Measurements from ENCODE around the gene NPSR1. TPM values are rescaled to one million over a fixed set of nuclear protein-coding genes. Genes with fewer than 3 reads are reported as not detected.
"Not testable (repeated sequence)": the region's sequence is repeated elsewhere in the genome, so short reads cannot be mapped to it uniquely, and the experiment has no call there.

The NPSR1 gene
- total RNA-seq, result not detected
- total RNA-seq, result 0 reads per million in 2 donors

- no peak for ATAC-seq
- DNase-seq, result no peak
Observed at GRCh38 chr7:34657632-34658268, at the start of gene NPSR1. Gene NPSR1, plus strand, starts transcription at chr7:34658218. Its CDS starts 195 bp downstream, at chr7:34658413.

GRCh38 chr7:34612661-34613060 is 45.4 kb upstream of the NPSR1 start:
- Mint-ChIP-seq H3K4me1 (no peaks in the 10 kb centered on the region), H3K27me3 (no peaks in the 10 kb centered on the region), H3K27ac (no peak overlapping the region), H3K4me3 (no peak overlapping the region), H3K36me3 (ENCODE audit: low read depth) (peaks cover 2% of the 10 kb centered on the region)
- no peaks in the 10 kb centered on the region for H3K9me3 ChIP-seq (ENCODE audit: control insufficient read depth, low read length, poor library complexity, severe bottlenecking)
- DNase-seq (no peak), ATAC-seq (no peak)

More at GRCh38 chr7:34657632-34658268, at the start of gene NPSR1:
- no peak within 1 kb of the TSS for H3K27ac Mint-ChIP-seq
- peaks cover 2% of the 10 kb centered on the region for H3K36me3 Mint-ChIP-seq (ENCODE audit: low read depth)
- no peak within 1 kb of the TSS for H3K4me3 Mint-ChIP-seq
- H3K27me3 Mint-ChIP-seq, result peaks cover 16% of the 10 kb centered on the region
- no peaks in the 10 kb centered on the region for H3K4me1 Mint-ChIP-seq
- no peaks in the 10 kb centered on the region for H3K9me3 ChIP-seq (ENCODE audit: control insufficient read depth, low read length, poor library complexity, severe bottlenecking)

- Mint-ChIP-seq H3K36me3 (ENCODE audit: low read depth) (no peaks in the 10 kb centered on the region), H3K27ac (no peak overlapping the region), H3K4me3 (no peak overlapping the region), H3K4me1 (no peaks in the 10 kb centered on the region), H3K27me3 (peaks cover 7% of the 10 kb centered on the region)
- ATAC-seq, result no peak
- DNase-seq, result no peak
- H3K9me3 ChIP-seq (ENCODE audit: control insufficient read depth, low read length, poor library complexity, severe bottlenecking), result no peaks in the 10 kb centered on the region
Observed at GRCh38 chr7:34620425-34620824, 37.6 kb upstream of the NPSR1 start.

- no peak overlapping the region for H3K27ac Mint-ChIP-seq
- no peak for ATAC-seq
- no peak overlapping the region for H3K4me3 Mint-ChIP-seq
- no peaks in the 10 kb centered on the region for H3K4me1 Mint-ChIP-seq
- no peaks in the 10 kb centered on the region for H3K9me3 ChIP-seq (ENCODE audit: control insufficient read depth, low read length, poor library complexity, severe bottlenecking)
- no peak for DNase-seq
- no peaks in the 10 kb centered on the region for H3K36me3 Mint-ChIP-seq (ENCODE audit: low read depth)
- H3K27me3 Mint-ChIP-seq, result peaks cover 7% of the 10 kb centered on the region
Observed at GRCh38 chr7:34622182-34622581, 35.8 kb upstream of the NPSR1 start.

GRCh38 chr7:34622771-34623250 is 35.2 kb upstream of the NPSR1 start:
- Mint-ChIP-seq H3K27me3 (peaks cover 7% of the 10 kb centered on the region), H3K4me1 (no peaks in the 10 kb centered on the region), H3K36me3 (ENCODE audit: low read depth) (no peaks in the 10 kb centered on the region), H3K4me3 (no peak overlapping the region), H3K27ac (no peak overlapping the region)
- DNase-seq (no peak), ATAC-seq (no peak)
- no peaks in the 10 kb centered on the region for H3K9me3 ChIP-seq (ENCODE audit: control insufficient read depth, low read length, poor library complexity, severe bottlenecking)

- H3K27ac Mint-ChIP-seq; H3K4me3 Mint-ChIP-seq; ATAC-seq; H3K4me1 Mint-ChIP-seq; DNase-seq; H3K27me3 Mint-ChIP-seq; H3K36me3 Mint-ChIP-seq (ENCODE audit: low read depth); H3K9me3 ChIP-seq (ENCODE audit: control insufficient read depth, low read length, poor library complexity, severe bottlenecking): not testable (repeated sequence)
Observed at GRCh38 chr7:34628618-34629017, 29.4 kb upstream of the NPSR1 start.

- Mint-ChIP-seq H3K27ac (no peak overlapping the region), H3K27me3 (no peaks in the 10 kb centered on the region), H3K4me3 (no peak overlapping the region), H3K36me3 (ENCODE audit: low read depth) (peaks cover 2% of the 10 kb centered on the region), H3K4me1 (no peaks in the 10 kb centered on the region)
- no peaks in the 10 kb centered on the region for H3K9me3 ChIP-seq (ENCODE audit: control insufficient read depth, low read length, poor library complexity, severe bottlenecking)
- ATAC-seq, result no peak
- no peak for DNase-seq
Observed at GRCh38 chr7:34652809-34653208, 5.2 kb upstream of the NPSR1 start.

GRCh38 chr7:34653787-34654186 is 4.2 kb upstream of the NPSR1 start:
- Mint-ChIP-seq H3K4me1 (no peaks in the 10 kb centered on the region), H3K36me3 (ENCODE audit: low read depth) (peaks cover 2% of the 10 kb centered on the region), H3K27ac (no peak overlapping the region), H3K27me3 (no peaks in the 10 kb centered on the region), H3K4me3 (no peak overlapping the region)
- no peaks in the 10 kb centered on the region for H3K9me3 ChIP-seq (ENCODE audit: control insufficient read depth, low read length, poor library complexity, severe bottlenecking)
- DNase-seq (no peak), ATAC-seq (no peak)

- ATAC-seq (no peak), DNase-seq (no peak)
- H3K27me3 Mint-ChIP-seq, result no peaks in the 10 kb centered on the region
- no peaks in the 10 kb centered on the region for H3K9me3 ChIP-seq (ENCODE audit: control insufficient read depth, low read length, poor library complexity, severe bottlenecking)
- H3K36me3 Mint-ChIP-seq (ENCODE audit: low read depth), result peaks cover 2% of the 10 kb centered on the region
- H3K4me1 Mint-ChIP-seq, result no peaks in the 10 kb centered on the region
- H3K4me3 Mint-ChIP-seq, result no peak overlapping the region
- no peak overlapping the region for H3K27ac Mint-ChIP-seq
Observed at GRCh38 chr7:34655384-34655783, 2.6 kb upstream of the NPSR1 start.

GRCh38 chr7:34656041-34656440 is 2.0 kb upstream of the NPSR1 start:
- no peak overlapping the region for H3K27ac Mint-ChIP-seq
- ATAC-seq, result no peak
- H3K36me3 Mint-ChIP-seq (ENCODE audit: low read depth), result peaks cover 2% of the 10 kb centered on the region
- H3K9me3 ChIP-seq (ENCODE audit: control insufficient read depth, low read length, poor library complexity, severe bottlenecking), result no peaks in the 10 kb centered on the region
- no peak for DNase-seq
- no peak overlapping the region for H3K4me3 Mint-ChIP-seq
- peaks cover 2% of the 10 kb centered on the region for H3K27me3 Mint-ChIP-seq
- H3K4me1 Mint-ChIP-seq, result no peaks in the 10 kb centered on the region

GRCh38 chr7:34659472-34660075 is 1.6 kb downstream of the NPSR1 start:
- no peaks in the 10 kb centered on the region for H3K4me1 Mint-ChIP-seq

DNA sequence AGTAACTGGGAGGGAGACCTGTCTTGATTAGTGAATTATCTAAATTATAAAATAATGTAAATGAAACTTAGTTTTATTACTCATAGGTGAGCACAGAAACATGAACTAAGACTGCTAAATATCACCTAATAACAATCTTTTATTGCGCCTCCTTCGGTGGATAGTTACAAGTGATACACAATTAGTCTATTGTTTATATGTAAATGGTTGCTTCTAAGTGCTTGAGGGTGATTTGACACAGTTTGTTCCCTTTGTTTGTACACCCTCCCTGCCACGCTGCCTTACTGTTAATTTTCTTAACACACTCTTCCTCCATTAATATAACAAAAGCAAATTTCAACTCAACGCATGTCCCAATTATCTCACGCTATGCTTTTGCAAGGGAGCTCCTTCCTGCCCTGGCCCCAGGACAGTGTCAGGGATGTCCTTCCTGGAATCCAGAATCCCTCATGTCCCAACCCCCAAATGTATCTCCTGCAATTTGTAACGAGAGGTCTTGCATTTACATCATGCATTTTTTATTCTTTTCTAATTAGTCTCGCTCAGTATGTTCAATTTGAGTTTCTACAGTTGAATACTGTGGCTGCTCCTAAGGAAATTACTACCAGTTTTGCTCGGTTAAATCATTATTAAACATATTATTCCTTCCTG is 4.2 kb downstream of the NPSR1 start:
- DNase-seq (no peak), ATAC-seq (no peak)
- H3K4me1 Mint-ChIP-seq, result no peaks in the 10 kb centered on the region
- no peaks in the 10 kb centered on the region for H3K36me3 Mint-ChIP-seq (ENCODE audit: low read depth)
- H3K9me3 ChIP-seq (ENCODE audit: control insufficient read depth, low read length, poor library complexity, severe bottlenecking), result no peaks in the 10 kb centered on the region
- peaks cover 35% of the 10 kb centered on the region for H3K27me3 Mint-ChIP-seq
- no peak overlapping the region for H3K27ac Mint-ChIP-seq
- H3K4me3 Mint-ChIP-seq, result no peak overlapping the region

More at GRCh38 chr7:34659472-34660075, 1.6 kb downstream of the NPSR1 start:
- H3K27ac Mint-ChIP-seq, result no peak overlapping the region
- no peaks in the 10 kb centered on the region for H3K9me3 ChIP-seq (ENCODE audit: control insufficient read depth, low read length, poor library complexity, severe bottlenecking)
- no peak overlapping the region for H3K4me3 Mint-ChIP-seq
- peaks cover 2% of the 10 kb centered on the region for H3K36me3 Mint-ChIP-seq (ENCODE audit: low read depth)
- DNase-seq (no peak), ATAC-seq (no peak)
- H3K27me3 Mint-ChIP-seq, result peaks cover 32% of the 10 kb centered on the region

DNA sequence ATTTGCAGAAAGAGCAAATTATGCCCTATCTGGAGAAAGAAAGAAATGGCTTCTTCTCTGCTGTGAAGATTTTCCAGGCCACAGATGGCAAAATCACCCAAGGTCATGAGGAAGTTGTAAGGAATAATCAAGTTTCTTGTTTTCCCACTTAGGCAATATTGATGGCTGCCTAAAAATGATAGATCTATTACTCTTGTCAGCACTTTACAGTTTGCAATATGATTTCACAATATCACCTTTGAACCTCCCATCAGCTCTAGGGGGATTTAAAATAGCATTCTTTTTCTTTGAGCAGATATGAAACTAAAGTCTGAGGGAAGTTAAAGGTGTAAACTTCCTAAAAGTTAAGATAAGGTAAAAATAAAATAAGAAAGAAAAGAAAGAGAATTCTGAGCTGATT is 6.7 kb downstream of the NPSR1 start:
- no peaks in the 10 kb centered on the region for H3K36me3 Mint-ChIP-seq (ENCODE audit: low read depth)
- H3K9me3 ChIP-seq (ENCODE audit: control insufficient read depth, low read length, poor library complexity, severe bottlenecking), result no peaks in the 10 kb centered on the region
- no peak overlapping the region for H3K27ac Mint-ChIP-seq
- no peaks in the 10 kb centered on the region for H3K4me1 Mint-ChIP-seq
- H3K4me3 Mint-ChIP-seq, result no peak overlapping the region
- peaks cover 59% of the 10 kb centered on the region for H3K27me3 Mint-ChIP-seq
- ATAC-seq (no peak), DNase-seq (no peak)

Data from T-helper 17 cell (primary cell).